CD4-positive, alpha-beta T cell treated with Interferon gamma for 1 hour (primary cell): ENCODE data around the gene RUFY4.

Experiments
- DNase-seq: peaks from one replicate; pipeline ENCODE4 v3.0.0-alpha.2; 2020

Gene RUFY4

DNA sequence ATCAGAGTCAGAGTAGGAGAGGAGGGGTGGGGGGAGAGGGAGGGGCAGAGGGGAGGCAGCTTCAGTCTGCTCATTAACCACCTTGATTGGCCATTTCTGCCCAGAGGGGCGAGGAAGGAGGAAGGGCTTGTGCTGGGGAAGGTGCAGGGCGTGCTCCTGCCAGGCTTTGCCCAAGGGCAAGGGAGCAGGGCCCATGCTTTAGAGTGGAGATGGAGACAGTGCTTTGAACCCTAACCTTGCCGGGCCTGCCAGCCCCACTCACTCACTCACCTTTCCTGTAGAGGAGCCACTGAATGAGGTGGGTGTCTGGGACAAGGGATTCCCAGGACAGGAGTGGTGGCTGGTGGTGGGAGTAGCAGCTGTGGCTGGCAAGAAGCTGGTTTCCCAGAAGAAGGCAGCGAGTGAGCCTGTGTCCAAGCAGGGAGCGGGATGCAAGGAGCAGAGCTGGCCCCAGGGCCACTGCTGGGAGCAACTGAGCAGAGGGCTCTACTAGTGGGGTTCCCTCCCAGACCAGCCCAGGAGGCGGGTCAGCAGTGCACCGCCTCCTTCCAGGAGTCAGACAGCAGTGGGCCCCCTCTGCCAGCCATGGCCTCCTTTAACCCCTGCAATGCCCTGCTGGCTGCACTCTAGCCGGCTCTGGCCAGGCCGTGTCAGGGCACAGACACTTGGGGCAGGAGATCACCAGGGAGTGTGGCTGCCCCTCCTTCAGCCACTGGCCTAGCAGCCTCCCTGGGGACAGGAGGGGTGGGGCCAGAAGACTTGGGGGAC lies 3.6 kb upstream of the RUFY4 start:
- DNase-seq: no peak

- DNase-seq: no peak
Observed at GRCh38 chr2:218066926-218067515, 2.0 kb upstream of the RUFY4 start.

DNA sequence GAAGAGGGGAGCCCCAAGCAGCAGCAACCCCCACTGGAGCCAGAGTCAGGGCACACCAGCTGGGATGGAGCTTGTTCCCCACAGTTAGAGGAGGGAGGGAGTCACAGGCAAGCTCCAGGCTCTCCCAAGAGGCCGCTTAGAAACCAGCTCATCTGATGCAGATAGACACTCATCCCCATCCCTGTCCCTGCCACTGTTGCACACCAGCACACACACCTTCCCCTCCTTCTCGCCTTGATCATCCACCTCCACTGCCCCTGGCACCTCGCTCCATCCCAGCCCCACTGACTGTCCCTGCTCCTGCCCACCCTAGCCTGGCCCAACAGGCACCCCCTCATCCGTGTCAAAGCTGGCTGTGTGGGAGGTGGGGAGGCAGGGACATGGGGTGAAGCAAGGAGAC lies 1.5 kb upstream of the RUFY4 start:
- no peak for DNase-seq

- DNase-seq: no peak
Observed at GRCh38 chr2:218069606-218070300, 700 bp downstream of the RUFY4 start.

DNA sequence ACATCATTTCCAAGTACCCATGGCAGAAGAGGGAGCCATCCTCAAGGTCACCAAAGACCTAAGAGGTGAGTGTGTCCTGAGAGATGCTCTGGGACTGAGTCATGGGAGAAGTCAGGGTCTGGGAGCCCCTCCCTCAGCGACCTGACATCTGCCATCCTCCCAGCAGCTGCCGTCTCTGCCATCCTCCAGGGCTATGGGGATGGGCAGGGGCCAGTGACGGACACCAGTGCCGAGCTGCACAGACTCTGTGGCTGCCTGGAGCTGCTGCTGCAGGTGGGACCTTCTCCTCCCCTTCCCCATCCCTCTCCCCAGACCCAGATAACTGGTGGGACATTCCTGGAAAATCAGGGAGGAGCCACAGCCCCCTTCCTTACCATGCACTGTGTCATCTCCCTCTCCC lies 1.5 kb downstream of the RUFY4 start:
- DNase-seq: no peak

- no peak for DNase-seq
Observed at GRCh38 chr2:218071218-218071937, 2.3 kb downstream of the RUFY4 start.

DNA sequence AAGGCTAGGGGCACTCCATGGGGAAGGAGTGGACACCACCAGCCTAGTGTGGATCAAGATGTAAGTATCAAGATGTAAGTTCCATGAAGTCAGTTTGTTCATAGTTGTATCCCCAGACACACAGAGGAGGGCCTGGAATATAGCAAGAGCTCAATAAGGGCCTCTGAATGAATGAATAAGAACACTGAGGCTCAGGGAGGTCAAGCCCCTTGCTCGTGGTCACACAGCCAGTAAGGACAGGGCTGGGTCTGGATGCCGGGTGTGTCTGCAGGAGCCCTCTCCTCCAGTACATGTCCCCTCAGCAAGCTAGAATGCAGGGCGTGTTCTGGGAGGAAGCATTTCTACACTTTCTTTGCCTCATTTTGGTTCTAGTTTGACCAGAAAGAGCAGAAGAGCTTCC lies 2.9 kb downstream of the RUFY4 start:
- DNase-seq: no peak

- no peak for DNase-seq
Observed at GRCh38 chr2:218072478-218073024, 3.5 kb downstream of the RUFY4 start.

DNA sequence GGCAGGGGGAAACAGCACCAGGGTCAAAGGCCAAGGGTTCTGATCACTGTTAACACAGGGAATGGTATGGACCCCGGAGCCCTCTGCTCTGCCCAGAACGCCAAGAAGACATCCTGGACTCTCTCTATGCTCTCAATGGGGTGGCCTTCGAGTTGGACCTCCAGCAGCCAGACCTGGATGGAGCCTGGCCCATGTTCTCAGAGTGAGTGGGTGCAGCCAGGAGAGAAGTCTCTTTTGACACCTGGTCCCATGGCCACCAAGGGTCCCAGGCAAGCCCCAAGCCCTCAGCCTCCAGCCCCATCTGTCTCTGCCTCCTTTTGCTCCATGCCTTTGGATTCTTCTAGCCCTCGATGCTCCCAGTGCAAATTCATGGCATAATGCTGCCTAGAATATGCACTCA lies 4.1 kb downstream of the RUFY4 start:
- no peak for DNase-seq

- DNase-seq: peak; percentile 22
Observed at GRCh38 chr2:218074031-218074430, 5.0 kb downstream of the RUFY4 start.

GRCh38 chr2:218075975-218076811 lies 7.1 kb downstream of the RUFY4 start:
- no peak for DNase-seq

DNA sequence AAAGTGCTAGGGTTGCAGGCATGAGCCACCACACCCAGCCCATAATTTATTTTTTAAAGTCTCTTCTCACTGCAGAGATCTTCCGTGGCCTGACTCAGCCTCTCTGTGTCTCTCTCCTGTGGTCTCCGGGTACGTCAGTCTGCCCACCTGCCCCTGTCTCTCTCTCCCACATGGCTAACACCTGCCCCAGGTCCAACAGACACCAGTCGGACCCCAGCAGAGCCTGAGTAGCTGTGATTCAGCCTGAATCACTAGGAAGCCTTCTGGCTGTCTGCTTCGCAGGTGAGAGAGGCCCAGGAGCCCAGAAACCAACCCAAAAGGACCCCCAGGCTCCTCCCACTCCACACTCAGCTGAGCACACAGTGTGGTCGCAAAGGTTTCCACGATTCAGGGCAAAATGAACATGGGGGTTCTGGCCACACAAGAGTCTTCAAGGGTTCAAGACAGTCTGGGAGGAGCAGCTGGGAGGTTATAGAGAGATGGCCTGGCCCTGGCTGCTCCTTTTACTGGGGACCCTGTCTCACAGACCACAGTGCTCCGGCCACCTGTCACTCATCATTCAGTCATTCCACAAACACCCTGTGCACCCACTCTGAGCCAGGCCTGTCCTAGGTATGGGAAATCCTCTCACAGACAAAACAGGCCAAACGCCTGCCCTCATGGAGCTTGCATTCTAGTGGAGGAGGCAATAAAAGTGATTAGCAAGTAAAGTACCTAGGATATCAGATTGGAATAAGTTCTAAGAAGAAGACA lies 8.6 kb downstream of the RUFY4 start:
- no peak for DNase-seq

DNA sequence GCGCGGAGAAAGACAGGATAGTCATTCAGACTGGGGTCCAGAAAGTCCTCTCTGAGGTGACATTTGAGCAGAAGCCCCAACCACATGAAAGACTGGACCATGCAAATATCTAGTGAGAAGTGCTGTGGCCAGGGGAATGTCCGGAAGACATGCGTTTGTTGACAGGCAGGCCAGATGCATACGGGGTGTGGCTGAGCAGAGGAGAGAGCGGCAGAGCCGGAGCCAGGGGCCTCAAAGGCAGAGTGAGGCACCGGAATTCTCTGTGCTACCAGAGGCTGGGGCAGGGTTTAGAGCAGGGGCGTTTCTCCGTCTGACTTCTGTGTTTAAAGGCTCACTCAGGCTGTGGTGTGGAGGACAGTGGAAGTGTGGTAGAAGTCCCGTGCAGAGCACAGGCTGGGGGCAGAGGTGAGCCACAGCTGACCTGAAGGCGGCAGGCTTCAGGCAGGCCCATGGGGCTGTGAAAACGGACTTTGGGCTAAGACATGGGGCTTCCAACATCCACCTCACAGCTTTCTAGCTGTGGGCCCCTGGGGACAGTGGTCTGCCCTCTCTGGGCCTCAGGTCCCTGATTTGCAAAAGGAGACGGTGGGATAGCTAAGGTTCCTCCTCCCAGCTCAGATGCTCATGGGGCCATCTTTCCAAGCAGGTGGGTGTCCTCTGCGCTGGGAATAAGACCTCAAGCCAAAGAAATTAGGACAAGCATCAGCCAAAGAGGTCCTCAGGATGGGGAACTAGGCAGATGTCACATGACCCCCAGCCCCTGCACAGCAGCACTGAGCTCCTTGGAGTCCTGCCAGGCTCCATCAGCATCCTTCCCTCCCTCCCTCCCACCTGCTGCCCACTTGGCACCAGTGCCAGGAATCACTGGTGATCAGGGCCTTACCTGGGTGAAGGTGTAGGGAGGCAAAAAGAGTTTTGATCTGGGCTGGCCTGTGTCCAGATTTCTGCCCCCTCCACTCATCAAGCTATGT lies 11.2 kb downstream of the RUFY4 start:
- DNase-seq: no peak

DNA sequence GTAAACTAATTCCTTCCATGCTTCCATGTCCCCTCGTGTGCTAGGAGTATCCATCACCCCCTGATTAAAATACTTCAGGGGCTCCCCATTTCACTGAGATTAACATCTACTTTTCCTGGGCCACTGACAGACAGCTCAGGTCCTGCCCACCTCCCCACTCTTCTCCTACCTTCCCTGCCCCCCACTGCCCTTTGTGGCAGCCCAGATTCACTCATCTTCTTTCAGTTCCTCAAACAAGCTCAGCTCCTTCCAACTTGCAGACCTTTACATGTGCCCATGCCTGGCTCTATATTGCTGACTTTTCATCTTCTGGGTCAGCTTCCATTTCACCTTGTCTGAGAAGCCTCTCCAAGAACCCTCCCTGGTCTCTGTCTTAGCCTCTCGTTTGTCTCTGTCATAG lies 12.0 kb downstream of the RUFY4 start:
- DNase-seq: no peak

- no peak for DNase-seq
Observed at GRCh38 chr2:218081695-218082094, 12.6 kb downstream of the RUFY4 start.

DNA sequence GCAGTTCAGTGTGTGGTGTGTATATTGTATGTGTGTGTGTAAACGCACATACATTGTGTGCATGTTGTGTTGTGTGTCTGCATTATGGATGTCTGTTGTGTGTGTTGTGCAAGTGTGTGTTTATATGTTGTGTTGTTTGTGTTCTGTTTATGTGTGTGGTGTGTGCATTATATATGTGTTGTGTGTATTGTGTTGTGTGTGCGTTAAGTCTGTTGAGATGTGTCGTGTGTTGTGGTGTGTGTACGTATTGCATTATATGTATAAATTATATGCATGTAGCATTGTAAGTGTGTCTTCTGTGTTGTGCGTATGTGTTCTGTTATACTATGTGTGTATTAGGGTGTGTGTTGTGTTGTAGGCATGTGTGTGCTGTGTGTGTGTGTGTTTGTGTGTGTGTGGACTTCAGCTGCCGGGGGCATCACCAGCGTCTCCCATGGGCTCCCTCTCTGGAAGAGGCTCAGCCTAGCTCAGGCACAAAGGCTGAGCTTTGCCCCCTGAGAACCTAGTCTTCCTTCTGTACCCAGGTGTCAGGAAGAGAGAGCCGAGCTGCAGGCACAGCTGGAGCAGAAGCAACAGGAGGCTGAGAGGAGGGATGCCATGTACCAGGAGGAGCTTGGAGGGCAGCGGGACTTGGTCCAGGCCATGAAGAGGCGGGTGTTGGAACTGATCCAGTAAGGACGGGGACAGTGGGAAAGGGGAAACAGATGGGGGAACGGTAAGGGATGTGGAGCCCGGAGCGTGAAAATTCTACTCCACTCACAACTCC lies 13.7 kb downstream of the RUFY4 start:
- DNase-seq: no peak

GRCh38 chr2:218083352-218083676 lies 14.3 kb downstream of the RUFY4 start:
- no peak for DNase-seq

DNA sequence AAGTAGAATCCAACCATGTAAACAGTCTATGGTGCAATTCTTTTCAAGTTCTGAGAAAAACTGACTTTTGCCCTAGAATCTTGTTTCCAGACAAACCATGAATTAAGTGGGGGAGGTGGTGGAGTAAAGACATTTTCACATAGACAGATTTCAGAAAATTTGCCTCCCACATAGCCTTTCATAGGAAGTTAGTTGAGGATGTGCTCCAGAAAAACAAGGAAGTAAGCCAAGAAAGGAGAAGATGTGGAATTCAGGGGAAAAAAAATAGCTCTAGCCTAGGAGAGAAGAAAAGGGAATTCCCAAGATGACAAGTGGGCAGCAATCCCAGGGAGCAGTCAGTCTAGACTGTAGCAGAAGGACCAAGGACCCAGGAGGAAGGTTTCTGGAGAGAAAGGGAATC lies 17.4 kb downstream of the RUFY4 start:
- no peak for DNase-seq

DNA sequence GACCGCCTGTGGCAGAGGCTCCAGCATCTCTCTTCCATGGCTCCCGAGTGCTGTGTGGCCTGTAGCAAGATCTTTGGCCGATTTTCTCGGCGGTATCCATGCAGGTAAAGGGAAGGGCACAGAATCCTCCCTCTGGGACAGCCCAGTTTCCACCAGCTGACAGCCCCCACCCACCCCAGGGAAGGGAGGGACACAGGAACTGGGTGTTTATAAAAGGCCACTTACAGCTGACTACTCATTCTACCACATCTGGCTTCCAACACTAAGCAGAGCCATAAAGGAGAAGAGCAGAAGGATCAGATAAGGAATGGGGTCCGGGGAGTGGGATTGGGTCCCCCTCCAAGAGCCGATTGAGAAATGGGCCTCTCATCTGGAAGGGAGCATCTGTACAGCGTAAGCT lies 20.2 kb downstream of the RUFY4 start:
- DNase-seq: no peak

- DNase-seq: no peak
Observed at GRCh38 chr2:218091746-218092145, 22.7 kb downstream of the RUFY4 start.
